Measurements from ENCODE around the gene PPP3CA.
"Not testable (repeated sequence)": the region's sequence is repeated elsewhere in the genome, so short reads cannot be mapped to it uniquely, and the experiment has no call there.

The PPP3CA gene

GRCh38 chr4:101131058-101131457 lies 216.3 kb downstream of the PPP3CA start:
- not testable (repeated sequence) for DNase-seq

DNA sequence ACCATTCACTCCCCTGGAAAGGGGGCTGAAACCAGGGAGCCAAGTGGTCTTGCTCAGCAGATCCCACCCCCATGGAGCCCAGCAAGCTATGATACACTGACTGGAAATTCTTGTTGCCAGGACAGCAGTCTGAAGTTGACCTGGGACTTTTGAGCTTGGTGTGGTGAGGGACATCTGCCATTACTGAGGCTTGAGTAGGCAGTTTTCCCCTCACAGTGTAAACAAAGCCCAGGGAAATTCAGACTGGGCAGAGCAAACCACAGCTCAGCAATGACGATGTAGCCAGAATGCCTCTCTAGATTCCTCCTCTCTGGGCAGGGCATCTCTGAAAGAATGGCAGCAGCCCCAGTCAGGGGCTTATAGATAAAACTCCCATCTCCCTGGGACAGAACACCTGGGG lies 218.4 kb downstream of the PPP3CA start:
- not testable (repeated sequence) for DNase-seq

DNA sequence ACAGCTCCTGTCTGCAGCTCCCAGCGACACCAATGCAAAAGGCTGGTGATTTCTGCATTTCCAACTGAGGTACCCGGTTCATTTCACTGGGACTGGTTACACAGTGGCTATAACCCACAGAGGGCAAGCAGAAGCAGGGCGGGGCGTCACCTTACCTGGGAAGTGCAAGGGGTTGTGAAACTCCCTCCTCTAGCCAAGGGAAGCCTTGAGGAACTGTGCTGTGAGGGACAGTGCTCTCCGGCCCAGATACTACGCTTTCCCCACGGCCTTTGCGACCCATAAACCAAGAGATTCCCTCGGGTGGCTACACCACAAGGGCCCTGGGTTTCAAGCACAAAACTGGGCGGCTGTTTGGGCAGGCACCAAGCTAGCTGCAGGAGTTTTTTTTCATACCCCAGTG lies 218.9 kb downstream of the PPP3CA start:
- DNase-seq = no peak

DNA sequence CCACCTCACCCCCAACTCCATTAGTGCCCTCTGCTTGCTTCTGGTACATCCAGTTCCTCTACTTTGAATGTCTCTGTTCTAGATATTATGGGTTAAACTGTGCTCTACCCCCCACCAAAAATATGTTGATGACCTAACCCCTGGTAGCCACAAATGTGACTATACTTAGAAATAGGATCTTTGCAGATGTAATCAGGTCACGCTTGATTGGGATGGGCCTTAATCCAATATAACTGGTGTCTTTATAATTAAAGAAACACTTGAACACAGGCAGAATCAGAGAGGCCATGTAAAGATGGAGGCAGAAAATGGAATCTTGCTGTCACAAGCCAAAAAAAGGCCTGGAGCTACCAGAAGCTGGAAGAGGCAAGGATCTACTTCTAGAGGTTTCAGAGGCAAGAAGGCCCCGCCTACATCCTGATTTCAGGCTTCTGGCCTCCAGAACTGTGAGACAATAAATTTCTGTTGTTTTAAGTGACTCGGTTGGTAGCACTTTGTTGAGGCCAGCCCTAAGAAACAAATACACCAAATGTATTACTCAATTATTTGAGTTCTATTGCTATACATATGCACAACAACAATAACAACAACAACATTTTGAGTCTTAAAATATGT lies 220.0 kb downstream of the PPP3CA start:
- no peak for DNase-seq

- no peak for DNase-seq
These were observed 221.3 kb downstream of the PPP3CA start for GRCh38 chr4:101126059-101126458.

- no peak for DNase-seq
These were observed 222.0 kb downstream of the PPP3CA start for GRCh38 chr4:101125045-101125942.

GRCh38 chr4:101123231-101123630 lies 224.1 kb downstream of the PPP3CA start:
- no peak for DNase-seq

GRCh38 chr4:101122019-101122418 lies 225.3 kb downstream of the PPP3CA start:
- no peak for DNase-seq

DNA sequence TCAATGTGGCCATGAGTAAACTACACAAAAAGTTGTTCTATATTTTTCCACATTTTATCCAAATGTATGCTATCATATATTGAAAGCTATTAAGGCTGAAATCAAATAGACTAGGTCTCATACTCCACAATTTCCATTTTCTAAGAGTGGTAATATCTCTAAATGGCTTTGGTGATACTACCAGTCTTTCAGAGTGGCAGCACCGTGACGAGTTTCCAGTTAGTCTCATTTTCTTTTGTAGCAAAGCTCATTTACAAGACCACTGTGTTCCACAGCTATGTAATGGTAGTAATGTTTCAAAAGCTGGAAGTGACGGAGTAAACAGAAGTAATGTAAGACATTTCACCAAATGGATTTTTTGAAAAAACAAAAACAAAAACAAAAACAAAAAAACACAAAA lies 228.2 kb downstream of the PPP3CA start:
- DNase-seq = no peak

DNA sequence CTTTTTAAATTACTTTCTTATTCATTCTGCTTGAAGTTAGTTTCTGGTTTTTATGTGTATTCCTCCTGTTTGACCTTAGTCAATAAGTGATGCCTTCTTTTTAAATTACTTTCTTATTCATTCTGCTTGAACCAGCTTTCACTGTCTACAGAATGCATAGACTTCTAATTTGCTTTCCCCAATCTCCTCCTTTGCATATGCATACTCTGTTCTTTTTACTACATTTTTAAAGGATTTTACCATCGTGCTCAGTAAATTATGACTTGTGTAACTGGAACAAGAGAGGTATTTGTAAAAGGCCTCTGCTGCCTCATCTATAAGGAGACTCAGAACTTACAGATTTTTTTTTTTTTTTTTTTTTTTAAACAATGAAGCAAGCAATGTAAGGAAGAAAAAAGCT lies 228.7 kb downstream of the PPP3CA start:
- no peak for DNase-seq

DNA sequence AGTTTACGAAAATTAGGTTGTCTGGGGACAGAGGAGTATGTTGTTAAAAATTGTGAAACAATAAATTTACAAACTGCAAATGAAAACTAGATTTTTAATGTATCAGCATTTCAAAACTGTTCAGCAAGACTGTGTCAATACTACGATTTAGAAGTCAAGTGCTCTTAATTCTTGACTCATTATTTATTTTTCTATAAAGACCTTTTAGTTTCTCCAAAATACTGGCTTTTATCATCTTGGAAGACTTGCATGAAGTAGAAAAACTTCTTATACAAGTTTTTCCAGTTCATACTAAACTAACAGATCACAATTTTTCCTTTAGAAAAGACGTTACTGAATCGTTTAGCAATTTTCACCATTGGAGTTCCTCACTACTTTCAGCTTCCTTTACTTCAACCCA lies 231.4 kb downstream of the PPP3CA start:
- no peak for DNase-seq

DNA sequence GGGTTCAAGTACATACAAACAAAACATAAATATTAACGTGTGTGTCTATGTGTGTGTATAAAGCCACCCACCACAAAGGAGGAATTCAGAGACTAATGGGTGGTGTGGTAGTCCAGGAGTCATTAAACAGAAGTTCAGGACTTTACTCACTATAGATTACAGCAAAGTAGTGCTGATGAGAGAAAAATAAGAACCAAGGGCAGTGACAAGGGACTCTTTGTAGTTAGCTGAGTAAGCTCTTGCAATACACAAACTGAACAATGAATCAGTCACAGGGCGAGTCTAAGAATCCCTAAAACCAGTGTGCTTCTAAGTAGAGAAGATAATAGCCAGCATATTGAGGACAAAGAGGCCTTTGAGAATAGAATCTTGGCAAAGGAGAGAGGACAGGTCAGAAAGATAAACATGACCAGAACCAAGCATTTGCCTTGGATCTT lies 232.4 kb downstream of the PPP3CA start:
- DNase-seq = no peak

- no peak for DNase-seq
These were observed 242.8 kb downstream of the PPP3CA start for GRCh38 chr4:101104312-101105052.

DNA sequence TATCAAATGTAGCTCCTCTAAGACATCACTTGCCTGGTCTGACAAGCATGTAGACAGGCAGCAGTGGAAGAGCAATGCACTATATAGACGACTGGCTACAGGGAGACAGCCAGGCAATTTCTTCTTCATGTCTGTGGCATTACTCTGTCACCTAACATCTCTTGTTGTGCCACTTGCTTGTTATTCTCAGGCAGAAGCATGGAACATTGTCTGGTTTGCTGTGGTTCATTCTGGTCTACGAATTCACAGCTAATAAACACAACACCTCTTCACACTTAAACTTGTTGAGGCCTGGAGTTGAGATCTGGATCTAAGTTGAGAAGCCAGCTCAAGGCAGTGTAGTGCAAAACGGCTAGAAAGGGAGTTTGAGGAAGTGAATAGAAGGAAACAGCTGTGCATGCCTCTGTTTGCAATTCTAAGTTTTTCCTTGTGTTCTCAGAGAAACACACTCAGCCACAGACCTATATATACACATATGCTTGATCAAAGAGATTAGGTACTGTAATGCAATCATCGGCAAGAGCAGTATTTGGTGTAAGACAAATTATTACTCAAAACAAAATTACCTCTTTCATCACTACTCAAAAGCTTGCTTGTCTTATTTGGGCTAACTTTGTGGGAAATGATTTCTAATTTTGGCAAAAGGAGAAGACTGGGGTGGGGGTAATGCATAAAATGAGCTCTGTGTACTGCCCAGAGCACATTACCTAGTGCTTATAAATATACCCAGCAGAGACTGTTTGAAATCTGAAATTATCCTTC lies 243.8 kb downstream of the PPP3CA start:
- DNase-seq = no peak

GRCh38 chr4:101102114-101102742 lies 245.1 kb downstream of the PPP3CA start:
- no peak for DNase-seq

DNA sequence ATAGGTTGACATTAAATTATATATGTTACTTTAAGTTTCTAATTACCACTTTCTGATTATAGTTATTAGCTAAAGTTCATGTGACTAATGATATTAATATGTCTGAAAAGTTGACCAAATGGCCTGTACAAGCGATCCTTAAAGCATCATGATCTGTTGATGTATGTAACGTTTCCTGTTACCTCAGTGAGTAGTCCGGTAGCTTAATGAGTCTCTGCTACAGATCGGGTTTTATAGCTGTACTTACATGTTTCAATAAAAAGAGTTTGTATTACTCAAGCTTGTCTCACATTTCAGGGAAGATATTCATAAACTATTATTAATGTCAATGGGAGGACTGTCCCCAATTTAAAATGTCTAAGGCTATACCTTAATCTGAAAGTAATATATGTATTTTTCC lies 246.3 kb downstream of the PPP3CA start:
- DNase-seq = no peak

DNA sequence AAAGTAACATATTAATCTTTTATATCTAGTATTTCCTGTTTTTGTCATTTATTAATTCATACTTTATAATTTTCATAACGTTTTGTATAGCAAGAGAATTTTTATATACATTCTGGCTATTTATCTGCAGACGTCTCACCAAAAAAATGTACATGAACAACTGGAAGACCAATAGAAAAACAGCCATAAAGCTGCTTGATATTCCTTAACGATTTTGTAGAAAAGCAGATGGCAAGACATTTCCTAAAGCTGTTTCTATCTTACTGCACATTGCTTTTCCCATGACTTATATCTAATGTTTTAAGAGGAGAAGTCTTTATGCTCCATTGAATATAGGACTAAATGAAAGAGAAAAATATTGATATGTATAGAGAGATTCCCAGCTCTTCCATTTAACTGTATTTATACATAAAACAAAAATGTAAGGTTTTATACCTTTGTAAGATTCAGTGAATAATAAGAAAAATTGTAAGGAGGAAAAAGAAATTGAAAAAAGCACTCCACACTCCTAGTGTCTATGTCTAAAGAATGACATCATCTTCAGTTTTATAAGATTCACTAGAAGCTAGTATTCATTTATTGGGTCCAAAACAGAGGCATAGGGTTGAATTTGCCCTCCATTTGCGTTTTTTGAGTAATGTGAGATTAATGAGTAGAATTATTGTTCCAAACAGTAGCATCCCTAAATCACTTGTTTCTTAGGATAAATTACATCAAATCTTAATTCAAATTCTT lies 248.5 kb downstream of the PPP3CA start:
- no peak for DNase-seq

DNA sequence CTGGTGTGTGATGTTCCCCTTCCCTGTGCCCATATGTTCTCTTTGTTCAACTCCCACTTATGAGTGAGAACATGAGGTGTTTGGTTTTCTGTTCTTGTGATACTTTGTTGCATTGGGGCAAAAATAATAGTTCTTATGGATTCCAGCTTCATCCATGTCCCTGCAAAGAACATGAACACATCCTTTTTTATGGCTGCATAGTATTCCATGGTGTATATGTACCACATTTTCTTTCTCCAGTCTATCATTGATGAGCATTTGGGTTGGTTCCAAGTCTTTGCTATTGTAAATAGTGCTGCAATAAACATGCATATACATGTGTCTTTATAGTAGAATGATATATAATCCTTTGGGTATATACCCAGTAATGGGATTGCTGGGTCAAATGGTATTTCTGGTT lies 254.7 kb downstream of the PPP3CA start:
- not testable (repeated sequence) for DNase-seq

- no peak for DNase-seq
These were observed 258.2 kb downstream of the PPP3CA start for GRCh38 chr4:101089168-101089567.

GRCh38 chr4:101086801-101087586 lies 260.3 kb downstream of the PPP3CA start:
- DNase-seq = no peak

DNA sequence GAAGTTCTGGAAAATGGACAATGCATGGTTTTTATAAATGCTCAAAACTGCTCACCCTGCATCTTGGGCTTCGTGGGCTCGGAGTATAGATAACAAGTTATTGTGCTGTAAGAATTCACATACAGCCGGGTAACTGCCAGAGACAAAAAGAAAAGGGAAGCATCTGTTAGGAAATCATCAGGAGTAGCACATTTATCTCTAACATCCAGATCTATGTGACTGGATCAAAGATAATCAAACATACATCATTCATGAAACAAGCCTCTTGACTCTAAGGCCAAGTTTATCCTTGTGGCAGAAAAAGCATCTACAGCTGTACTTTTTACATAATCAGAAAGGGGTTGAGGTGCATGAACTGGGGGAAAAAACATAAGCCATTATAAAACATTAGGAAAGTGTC lies 264.2 kb downstream of the PPP3CA start:
- no peak for DNase-seq
